HFF-Myc (cell line): ENCODE results near the gene STK10.

Source experiments
- DNase-seq: peaks from one replicate; pipeline ENCODE4 v3.0.0-alpha.2; 2011; ENCODE audit warnings: low read depth; ENCODE audit errors: extremely low read depth
- H3K4me3 ChIP-seq: replicated peaks from 2 replicates; pipeline ENCODE4 v1.5.1; 2011; ENCODE audit warnings: low read depth, mild to moderate bottlenecking, control low read depth, low read length
- CTCF ChIP-seq: IDR thresholded peaks from 2 replicates; pipeline ENCODE4 v1.5.1; 2012; ENCODE audit warnings: mild to moderate bottlenecking, low read depth, low read length, control low read depth; ENCODE audit errors: missing control alignments

The STK10 gene

DNA sequence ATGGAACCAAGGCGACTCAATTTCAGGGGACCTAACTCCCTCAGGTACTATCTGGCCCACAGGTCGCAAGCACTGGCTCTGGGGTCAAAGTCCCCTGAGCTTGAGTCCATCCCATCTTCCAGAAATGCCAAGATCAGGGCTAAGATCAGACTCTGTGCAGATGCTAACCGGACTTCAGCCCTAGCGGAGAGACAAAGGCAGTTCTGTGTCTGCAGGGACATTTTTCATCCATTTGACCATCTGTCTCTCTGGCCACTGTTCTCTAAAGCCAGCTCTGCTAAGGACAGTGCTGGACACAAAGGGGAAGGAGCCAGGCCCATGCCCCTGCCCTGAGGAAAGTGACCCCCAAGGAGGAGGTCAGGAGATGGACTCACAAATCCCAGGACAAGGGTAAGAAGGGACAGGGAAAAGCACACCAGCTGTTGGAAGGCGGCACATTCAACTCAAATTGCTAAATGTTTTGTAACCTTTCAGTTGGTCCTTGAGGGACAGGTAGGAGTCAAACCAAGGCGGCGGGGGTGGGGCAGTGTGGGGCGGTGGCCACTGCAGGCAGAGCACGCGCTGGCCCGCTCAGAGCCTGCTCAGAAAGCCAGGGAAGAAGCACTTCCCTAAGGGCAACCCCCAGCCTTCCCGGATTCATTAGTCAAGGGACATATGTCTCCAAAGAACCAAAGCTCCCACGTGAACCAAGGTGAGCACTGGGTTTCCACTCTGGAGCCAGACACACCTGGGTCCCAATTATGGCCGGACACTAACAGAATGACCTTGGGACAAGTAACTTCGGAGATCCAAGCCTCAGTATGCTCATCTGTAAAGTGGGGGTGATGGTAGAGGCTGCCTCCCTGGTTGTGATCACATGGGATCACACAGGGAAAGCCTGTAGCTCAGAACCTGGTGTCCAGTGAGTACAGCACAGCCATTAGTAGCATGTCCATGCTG lies 42.8 kb downstream of the STK10 start:
- no peak for TF ChIP-seq CTCF
- no peak overlapping the region for H3K4me3 ChIP-seq
- no peak for DNase-seq

GRCh38 chr5:172144291-172144815 lies 43.7 kb downstream of the STK10 start:
- no peak overlapping the region for H3K4me3 ChIP-seq
- no peak for DNase-seq
- no peak for TF ChIP-seq CTCF

DNA sequence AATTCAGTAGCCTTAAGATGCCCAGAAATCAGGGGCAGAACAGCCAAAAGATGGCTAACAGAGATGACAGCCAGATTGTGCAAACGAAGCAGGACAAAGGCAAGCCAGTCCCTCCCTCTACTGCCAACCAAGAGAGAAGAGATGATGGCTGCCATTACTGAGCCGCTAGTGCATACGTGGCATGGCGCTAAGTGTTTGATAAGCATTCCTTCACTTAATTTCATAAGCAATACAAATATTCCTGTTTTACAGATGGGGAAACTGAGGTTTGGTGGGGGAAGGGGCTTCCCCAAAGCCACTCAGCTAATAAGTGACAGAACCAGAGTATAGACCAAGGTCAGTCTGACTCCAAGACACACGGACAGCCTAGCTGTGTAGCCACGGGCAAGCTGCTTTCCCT lies 44.1 kb downstream of the STK10 start:
- H3K4me3 ChIP-seq = no peak overlapping the region
- TF ChIP-seq CTCF = no peak

DNA sequence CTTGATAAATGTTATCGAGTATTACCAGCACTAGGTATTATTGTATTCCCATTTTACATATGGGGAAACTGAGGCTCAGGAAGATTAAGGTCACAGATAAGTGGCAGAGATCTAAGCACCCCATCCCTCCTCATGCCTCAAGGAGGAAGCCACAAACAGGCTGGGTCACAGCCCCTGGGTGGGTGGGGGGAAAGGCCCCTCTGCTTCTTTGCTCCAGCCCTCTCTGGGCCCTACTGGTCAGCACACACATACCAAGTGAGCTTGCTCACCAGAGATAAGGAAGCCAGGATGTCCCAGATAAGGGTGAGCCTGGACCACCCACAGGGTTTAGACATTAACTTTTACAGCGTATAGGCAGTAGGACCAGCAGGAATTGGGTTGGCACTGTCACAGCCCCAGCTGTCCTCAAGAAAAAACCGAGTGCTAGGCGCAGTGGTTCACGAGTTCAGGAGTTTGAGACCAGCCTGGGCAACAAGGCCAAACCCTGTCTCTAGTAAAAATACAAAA lies 45.3 kb downstream of the STK10 start:
- DNase-seq = no peak
- no peak overlapping the region for H3K4me3 ChIP-seq
- TF ChIP-seq CTCF = no peak

More for the DNA sequence above, 44.1 kb downstream of the STK10 start:
- DNase-seq = no peak

GRCh38 chr5:172141949-172142319 lies 46.1 kb downstream of the STK10 start:
- no peak overlapping the region for H3K4me3 ChIP-seq
- TF ChIP-seq CTCF = no peak
- DNase-seq = no peak

- no peak for DNase-seq
Observed at GRCh38 chr5:172140866-172141265, 47.2 kb downstream of the STK10 start.

More at GRCh38 chr5:172140866-172141265, 47.2 kb downstream of the STK10 start:
- no peak for TF ChIP-seq CTCF
- no peak overlapping the region for H3K4me3 ChIP-seq
